ENCODE measurements around the gene C14orf180. TPM values are rescaled to one million over a fixed set of nuclear protein-coding genes. Genes with fewer than 3 reads are reported as not detected.

C14orf180 gene
- total RNA-seq, 1 donor from 2014 or later: not detected

DNA sequence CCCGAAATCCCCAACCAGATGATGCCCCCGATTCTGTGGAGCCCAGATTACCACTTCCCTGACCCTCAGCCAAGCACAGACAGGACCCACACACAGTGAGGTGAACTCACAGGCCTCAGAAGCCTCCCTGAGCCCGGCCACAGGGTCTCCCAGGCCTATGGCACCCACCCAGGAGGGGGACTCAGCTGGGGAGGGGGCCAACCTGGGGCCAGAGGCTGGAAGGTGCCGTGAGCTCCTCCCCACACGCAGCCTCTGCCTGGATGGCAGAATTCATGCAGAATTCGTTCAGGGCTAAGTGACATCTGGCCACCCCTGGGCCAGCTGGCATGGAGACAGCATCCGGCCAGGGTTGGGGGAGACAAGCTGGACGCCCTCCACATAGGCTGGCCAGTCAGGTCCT lies 13.2 kb downstream of the C14orf180 start:
- H3K79me2 ChIP-seq (ENCODE audit: insufficient read depth, low read length): no peaks in the 10 kb centered on the region
- H3K4me1 ChIP-seq (ENCODE audit: insufficient read depth, low read length): no peaks in the 10 kb centered on the region
- no peak for FAIRE-seq
- H3K27ac Mint-ChIP-seq (ENCODE audit: unreplicated experiment): no peak overlapping the region
- no peaks in the 10 kb centered on the region for H3K9me3 ChIP-seq (ENCODE audit: insufficient read depth, low read depth, low read length)
- no peak overlapping the region for H3K4me3 Mint-ChIP-seq (ENCODE audit: unreplicated experiment)
- no peak overlapping the region for H3K9ac ChIP-seq (ENCODE audit: low read length)
- no peaks in the 10 kb centered on the region for H3K27me3 ChIP-seq (ENCODE audit: insufficient read depth, low read length)
- no peak for TF ChIP-seq EZH2 (IDR thresholded peaks at IDR 0.05; ENCODE audit: insufficient read depth, low read length)
- TF ChIP-seq, protein P1, sequence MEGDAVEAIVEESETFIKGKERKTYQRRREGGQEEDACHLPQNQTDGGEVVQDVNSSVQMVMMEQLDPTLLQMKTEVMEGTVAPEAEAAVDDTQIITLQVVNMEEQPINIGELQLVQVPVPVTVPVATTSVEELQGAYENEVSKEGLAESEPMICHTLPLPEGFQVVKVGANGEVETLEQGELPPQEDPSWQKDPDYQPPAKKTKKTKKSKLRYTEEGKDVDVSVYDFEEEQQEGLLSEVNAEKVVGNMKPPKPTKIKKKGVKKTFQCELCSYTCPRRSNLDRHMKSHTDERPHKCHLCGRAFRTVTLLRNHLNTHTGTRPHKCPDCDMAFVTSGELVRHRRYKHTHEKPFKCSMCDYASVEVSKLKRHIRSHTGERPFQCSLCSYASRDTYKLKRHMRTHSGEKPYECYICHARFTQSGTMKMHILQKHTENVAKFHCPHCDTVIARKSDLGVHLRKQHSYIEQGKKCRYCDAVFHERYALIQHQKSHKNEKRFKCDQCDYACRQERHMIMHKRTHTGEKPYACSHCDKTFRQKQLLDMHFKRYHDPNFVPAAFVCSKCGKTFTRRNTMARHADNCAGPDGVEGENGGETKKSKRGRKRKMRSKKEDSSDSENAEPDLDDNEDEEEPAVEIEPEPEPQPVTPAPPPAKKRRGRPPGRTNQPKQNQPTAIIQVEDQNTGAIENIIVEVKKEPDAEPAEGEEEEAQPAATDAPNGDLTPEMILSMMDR (IDR thresholded peaks at IDR 0.05; ENCODE audit: insufficient read depth, low read depth, low read length): no peak
- no peaks in the 10 kb centered on the region for H3K9me3 Mint-ChIP-seq (ENCODE audit: unreplicated experiment)
- H3K27ac ChIP-seq (ENCODE audit: low read depth, low read length): no peak overlapping the region
- no peak overlapping the region for H3K4me3 ChIP-seq (ENCODE audit: insufficient read depth, low read depth, low read length)
- H3K36me3 ChIP-seq (ENCODE audit: insufficient read depth, low read length): no peaks in the 10 kb centered on the region
- no peak overlapping the region for H3K4me2 ChIP-seq (ENCODE audit: low read length)
- H3K4me1 Mint-ChIP-seq (ENCODE audit: low read depth, unreplicated experiment): no peaks in the 10 kb centered on the region
- H2AFZ ChIP-seq (ENCODE audit: low read depth, low read length): no peak overlapping the region
- H4K20me1 ChIP-seq (ENCODE audit: insufficient read depth, low read length): no peaks in the 10 kb centered on the region
- peaks cover 34% of the 10 kb centered on the region for H3K27me3 Mint-ChIP-seq (ENCODE audit: low read depth, unreplicated experiment)
- no peak for DNase-seq (ENCODE audit: low read depth)
- H3K36me3 Mint-ChIP-seq (ENCODE audit: low read depth, unreplicated experiment): no peaks in the 10 kb centered on the region

DNA sequence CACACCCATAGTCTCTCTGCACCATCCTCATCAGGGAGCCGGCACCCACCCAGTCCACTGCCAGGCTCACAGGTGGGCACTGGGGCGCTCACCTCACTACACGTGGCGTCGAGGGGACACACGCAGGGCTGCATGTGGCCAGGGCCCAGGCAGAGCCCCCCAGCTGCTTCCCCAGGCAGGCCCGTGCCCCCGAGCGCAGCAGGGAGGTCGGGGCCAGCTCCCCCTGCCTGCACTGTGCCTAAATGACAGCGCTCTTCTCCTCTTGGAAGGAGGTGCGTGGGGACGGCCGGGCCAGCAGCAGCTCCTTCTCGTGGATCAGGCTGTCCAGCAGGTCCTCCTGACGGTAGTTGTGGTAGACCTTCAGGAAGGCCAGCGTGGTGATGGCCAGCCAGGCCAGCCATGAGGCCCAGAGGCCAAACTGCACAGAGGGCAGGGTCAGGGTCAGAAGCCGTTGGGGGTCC lies 13.7 kb downstream of the C14orf180 start:
- Histone ChIP-seq H3K36me3 (ENCODE audit: insufficient read depth, low read length) (no peaks in the 10 kb centered on the region), H3K4me2 (ENCODE audit: low read length) (no peak overlapping the region), H3K4me3 (ENCODE audit: insufficient read depth, low read depth, low read length) (no peak overlapping the region), H3K27ac (ENCODE audit: low read depth, low read length) (no peak overlapping the region), H4K20me1 (ENCODE audit: insufficient read depth, low read length) (no peaks in the 10 kb centered on the region), H3K27me3 (ENCODE audit: insufficient read depth, low read length) (no peaks in the 10 kb centered on the region), H3K79me2 (ENCODE audit: insufficient read depth, low read length) (no peaks in the 10 kb centered on the region), H3K9ac (ENCODE audit: low read length) (no peak overlapping the region), H2AFZ (ENCODE audit: low read depth, low read length) (no peak overlapping the region), H3K9me3 (ENCODE audit: insufficient read depth, low read depth, low read length) (no peaks in the 10 kb centered on the region), H3K4me1 (ENCODE audit: insufficient read depth, low read length) (no peaks in the 10 kb centered on the region)
- no peak for DNase-seq (ENCODE audit: low read depth)
- no peaks in the 10 kb centered on the region for H3K36me3 Mint-ChIP-seq (ENCODE audit: low read depth, unreplicated experiment)
- H3K4me3 Mint-ChIP-seq (ENCODE audit: unreplicated experiment): no peak overlapping the region
- FAIRE-seq: no peak
- no peaks in the 10 kb centered on the region for H3K4me1 Mint-ChIP-seq (ENCODE audit: low read depth, unreplicated experiment)
- TF ChIP-seq EZH2 (IDR thresholded peaks at IDR 0.05; ENCODE audit: insufficient read depth, low read length): no peak
- TF ChIP-seq, protein P1 (IDR thresholded peaks at IDR 0.05; ENCODE audit: insufficient read depth, low read depth, low read length): no peak
- no peak overlapping the region for H3K27ac Mint-ChIP-seq (ENCODE audit: unreplicated experiment)
- no peaks in the 10 kb centered on the region for H3K9me3 Mint-ChIP-seq (ENCODE audit: unreplicated experiment)
- H3K27me3 Mint-ChIP-seq (ENCODE audit: low read depth, unreplicated experiment): peaks cover 33% of the 10 kb centered on the region

DNA sequence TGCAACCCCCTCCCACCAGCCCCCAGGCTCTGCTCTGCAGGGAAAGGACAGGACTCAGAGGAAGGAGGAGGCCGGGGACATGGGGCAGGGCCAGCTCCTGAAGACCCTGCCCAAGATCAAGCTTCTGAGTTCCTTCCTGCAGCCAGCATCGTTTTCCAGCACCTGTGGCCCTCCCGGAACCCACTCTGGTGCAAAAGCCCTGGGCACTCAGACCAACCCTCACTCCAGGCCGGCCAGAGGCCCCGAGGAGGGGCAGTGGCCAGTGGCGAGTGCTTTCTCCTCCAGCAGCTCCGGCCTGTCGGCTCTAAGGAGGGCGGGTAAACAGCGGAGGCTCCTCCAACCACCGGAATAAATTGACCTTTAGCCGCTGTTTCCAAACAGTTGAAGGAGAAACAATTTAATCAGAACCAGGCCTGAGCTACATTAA lies 14.2 kb downstream of the C14orf180 start:
- Mint-ChIP-seq H3K9me3 (ENCODE audit: unreplicated experiment) (no peaks in the 10 kb centered on the region), H3K4me3 (ENCODE audit: unreplicated experiment) (no peak overlapping the region), H3K4me1 (ENCODE audit: low read depth, unreplicated experiment) (no peaks in the 10 kb centered on the region), H3K36me3 (ENCODE audit: low read depth, unreplicated experiment) (no peaks in the 10 kb centered on the region), H3K27me3 (ENCODE audit: low read depth, unreplicated experiment) (peaks cover 37% of the 10 kb centered on the region), H3K27ac (ENCODE audit: unreplicated experiment) (no peak overlapping the region)
- no peaks in the 10 kb centered on the region for H3K4me1 ChIP-seq (ENCODE audit: insufficient read depth, low read length)
- no peaks in the 10 kb centered on the region for H3K79me2 ChIP-seq (ENCODE audit: insufficient read depth, low read length)
- H3K27me3 ChIP-seq (ENCODE audit: insufficient read depth, low read length): no peaks in the 10 kb centered on the region
- H4K20me1 ChIP-seq (ENCODE audit: insufficient read depth, low read length): no peaks in the 10 kb centered on the region
- no peak overlapping the region for H3K4me2 ChIP-seq (ENCODE audit: low read length)
- FAIRE-seq (no peak), DNase-seq (ENCODE audit: low read depth) (no peak)
- TF ChIP-seq, protein P1 (IDR thresholded peaks at IDR 0.05; ENCODE audit: insufficient read depth, low read depth, low read length): no peak
- no peak for TF ChIP-seq EZH2 (IDR thresholded peaks at IDR 0.05; ENCODE audit: insufficient read depth, low read length)
- H2AFZ ChIP-seq (ENCODE audit: low read depth, low read length): no peak overlapping the region
- H3K9me3 ChIP-seq (ENCODE audit: insufficient read depth, low read depth, low read length): no peaks in the 10 kb centered on the region
- H3K4me3 ChIP-seq (ENCODE audit: insufficient read depth, low read depth, low read length): no peak overlapping the region
- H3K27ac ChIP-seq (ENCODE audit: low read depth, low read length): no peak overlapping the region
- H3K36me3 ChIP-seq (ENCODE audit: insufficient read depth, low read length): no peaks in the 10 kb centered on the region
- H3K9ac ChIP-seq (ENCODE audit: low read length): no peak overlapping the region

Data from astrocyte (in vitro differentiated cells and primary cell).